CD4-positive, alpha-beta T cell treated with Interleukin-15 for 4 hours (primary cell): Measurements from ENCODE around the gene TSPAN32.

Experiments
- DNase-seq: peaks from one replicate; pipeline ENCODE4 v3.0.0-alpha.2; 2020; ENCODE audit warnings: low spot score

Gene TSPAN32, protein sequence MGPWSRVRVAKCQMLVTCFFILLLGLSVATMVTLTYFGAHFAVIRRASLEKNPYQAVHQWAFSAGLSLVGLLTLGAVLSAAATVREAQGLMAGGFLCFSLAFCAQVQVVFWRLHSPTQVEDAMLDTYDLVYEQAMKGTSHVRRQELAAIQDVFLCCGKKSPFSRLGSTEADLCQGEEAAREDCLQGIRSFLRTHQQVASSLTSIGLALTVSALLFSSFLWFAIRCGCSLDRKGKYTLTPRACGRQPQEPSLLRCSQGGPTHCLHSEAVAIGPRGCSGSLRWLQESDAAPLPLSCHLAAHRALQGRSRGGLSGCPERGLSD

DNA sequence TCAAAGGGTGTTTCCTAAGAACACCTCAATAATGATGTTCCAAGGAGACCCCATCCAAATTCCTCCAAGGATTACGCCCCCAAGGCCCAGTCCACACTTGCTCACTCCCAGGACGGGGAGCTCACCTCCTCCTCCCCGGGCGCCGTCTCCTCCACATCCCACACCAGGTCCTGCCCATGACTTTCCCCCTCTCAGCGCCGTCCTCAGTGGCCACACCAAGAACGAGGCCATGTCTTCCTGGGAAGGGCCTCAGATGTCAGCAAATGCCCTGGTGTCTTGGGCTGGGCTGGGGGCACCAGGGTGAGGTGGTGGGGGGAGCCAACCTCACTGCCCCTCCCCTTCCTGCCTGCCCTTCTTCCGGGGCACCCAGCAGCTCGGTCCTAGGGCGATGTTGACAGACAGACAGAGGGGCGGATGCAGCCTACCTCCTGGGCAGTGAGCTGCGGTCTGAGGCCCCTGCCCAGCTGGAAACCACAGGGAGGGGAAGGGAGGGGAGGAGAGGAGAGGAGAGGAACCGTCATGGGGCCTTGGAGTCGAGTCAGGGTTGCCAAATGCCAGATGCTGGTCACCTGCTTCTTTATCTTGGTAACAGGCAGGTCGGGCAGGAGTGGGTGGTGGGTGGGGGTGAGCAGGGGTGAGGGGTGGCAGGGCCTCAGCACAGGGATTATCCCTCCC, at the start of gene TSPAN32, which contains the start of gene C11orf21:
Gene TSPAN32 (plus strand): TSS at position 383 of the 675 bp plus-strand sequence. CDS start 137 bp downstream, at position 520.
Gene C11orf21 (minus strand): TSS at position 288 of the 675 bp plus-strand sequence. CDS start 110 bp downstream, at position 178.
- peak; percentile 68 for DNase-seq

DNA sequence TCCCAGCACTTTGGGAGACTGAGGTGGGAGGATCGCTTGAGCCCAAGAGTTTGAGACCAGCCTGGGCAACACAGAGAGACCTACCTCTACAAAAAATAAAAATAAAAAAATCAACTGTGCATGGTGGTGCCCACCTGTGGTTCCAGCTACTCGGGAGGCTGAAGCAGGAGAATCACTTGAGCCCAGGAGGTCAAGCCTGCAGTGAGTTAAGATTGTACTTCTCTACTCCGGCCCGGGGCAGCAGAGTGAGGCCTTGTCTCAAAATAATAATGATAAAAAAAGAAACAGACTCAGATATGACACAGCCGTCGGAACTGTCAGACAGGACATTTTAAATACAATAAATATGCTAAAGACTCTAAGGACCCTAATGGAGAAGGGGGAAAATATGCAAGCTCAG, 49.8 kb upstream of the TSPAN32 start:
- DNase-seq, result no peak

DNA sequence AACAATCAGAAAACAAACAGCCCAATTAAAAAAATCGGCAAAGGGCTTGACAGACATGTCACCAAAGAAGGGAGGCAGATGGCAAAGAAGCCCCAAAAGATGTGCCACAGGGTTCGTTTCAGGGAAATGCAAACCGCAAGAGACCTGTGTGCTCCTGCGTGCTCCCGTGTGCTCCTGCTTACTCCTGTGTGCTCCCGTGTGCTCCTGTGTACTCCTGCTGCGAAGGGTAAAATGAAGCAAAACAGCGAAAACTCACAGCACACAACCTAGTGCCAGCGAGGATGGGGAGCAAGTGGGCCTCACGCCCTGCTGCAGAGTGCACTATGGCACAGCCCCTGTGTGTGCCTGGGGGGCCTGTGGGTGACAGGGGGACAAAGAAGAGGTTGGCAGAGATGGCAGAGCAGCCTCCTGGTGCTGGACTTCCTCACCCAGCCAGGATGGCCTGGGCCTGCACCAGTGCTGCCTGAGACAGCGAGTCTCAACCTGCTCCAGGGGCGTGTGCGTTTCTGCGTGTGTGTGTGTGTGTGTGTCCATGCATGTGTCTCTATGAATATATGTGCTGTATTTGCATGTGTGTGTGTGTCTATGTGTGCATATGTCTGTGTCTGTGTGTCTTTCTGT, 45.4 kb upstream of the TSPAN32 start:
- no peak for DNase-seq

DNA sequence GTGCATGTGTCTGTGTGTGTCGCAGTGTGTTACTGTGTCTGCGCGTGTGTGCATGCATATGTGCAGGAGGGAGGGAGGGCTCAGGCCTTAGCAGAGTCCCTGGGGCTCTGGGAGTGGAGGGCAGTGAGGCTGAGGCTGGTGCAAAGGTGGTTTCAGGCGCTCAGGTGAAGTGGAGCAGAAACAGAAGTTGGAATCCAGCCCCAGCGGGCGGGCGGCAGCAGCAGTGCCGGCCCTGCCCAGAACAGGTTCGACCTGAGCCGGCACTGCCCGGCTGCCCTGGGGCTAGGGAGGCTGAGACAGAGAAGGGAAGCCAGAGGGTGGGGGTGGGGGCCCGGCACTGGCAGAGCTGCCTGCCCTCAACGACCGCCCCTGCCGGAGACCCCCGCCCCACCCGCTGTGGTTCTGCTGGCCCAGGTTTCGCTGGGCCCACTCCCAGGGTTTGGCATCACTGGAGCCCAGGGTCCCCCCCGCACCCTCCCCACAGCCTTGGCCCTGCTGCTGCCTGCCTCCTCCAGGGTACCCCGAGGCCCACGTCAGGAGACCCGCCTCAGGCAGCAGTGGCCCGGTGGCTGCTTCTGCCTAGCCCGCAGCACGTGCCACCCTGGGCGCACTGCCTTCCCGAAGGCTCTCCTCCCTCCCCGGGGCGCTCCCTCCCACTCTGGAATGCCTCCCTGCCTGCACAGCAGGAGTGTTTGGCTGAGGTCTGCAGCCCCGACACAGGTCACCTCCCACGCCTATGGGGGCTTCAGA, 44.7 kb upstream of the TSPAN32 start:
- no peak for DNase-seq

DNA sequence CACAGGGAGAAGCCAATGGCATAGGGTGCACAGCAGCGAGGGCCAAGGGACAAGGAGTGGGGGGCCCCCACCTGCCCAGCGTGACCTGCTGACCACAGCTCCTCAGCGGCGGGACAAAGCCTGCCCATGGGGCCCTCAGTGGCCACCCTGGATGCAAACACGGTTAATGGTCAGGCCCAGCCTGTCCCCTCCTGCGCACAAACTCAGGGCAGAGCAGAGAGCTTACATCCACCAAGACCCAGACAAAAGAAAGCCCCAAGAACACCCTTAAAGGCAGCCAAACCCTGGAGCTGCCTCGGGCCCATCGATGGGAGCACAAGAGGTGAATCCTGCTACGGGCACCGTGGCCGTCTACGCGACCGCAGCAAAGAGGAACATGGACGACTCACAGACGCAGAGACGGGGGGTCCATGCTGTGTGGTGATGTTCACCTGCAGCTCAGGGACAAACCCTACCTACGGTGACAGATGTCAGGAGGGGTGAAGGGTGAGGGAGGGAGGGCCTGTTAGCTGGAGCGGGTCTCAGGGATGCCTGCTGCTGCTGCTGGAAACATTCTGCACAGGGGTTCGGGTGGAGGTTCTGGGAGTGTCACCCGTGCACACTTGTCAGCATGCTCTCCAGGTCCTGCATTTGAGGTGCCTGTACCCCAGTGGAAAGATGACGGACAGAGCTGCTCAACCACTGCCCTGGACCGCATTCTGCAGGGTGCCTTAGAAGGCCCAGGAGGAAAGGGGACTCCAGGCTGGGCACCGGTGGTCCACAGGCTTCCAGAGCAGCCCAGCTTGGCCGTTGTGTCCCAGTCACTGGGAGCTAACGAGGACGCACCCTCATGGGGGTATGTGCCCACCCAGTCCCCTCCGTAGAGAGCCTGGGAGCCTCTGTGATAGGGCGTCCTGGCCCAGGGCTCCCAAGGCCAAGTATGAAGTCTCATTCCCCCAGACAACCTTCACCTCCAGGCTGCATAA, 43.0 kb upstream of the TSPAN32 start:
- no peak for DNase-seq

DNA sequence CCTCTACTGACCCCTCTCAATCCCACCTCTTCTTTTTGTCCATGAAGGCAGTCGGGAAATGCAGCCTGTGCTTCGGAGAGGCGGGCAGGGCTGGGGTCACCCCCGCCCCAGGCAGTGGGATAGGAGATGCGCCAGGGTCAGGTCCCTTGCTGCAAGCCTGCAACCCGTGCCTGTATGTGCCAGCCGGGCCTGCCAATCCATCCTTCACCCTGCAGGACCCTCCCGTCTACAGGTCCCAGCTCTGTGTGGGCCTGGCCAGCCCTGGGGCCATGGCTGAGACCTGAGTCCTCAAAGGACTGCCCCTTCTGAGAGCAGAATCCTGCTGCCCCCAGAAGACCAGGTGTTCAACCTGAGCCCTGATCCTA, 42.4 kb upstream of the TSPAN32 start:
- no peak for DNase-seq

DNA sequence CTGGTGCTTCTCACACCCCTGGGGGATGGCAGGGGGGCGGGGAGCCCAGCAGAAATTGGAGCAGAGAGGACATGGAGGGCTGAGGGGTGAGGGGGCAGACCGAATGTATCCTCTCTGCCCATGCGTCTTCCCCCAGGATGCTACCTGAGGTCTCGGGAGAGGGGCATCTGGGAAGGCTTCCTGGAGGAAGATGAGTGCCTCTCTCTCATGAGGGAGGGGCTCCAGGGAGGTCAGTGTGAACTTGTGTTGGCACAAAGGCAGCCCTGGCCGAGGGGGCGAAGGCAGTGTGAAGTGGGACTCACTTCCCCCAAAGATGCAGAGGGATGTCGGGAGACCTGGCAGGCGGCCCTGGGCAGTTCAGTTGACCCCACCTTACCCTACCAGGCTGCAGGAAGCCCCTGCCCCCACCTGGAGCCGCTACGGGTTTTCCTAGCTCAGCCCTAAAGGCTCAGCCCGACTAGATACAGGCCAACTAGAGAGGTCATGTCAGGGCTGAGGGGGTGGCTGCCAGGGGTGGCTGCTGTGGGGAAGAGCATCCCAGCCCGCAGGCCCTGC, 41.8 kb upstream of the TSPAN32 start:
- DNase-seq, result no peak

DNA sequence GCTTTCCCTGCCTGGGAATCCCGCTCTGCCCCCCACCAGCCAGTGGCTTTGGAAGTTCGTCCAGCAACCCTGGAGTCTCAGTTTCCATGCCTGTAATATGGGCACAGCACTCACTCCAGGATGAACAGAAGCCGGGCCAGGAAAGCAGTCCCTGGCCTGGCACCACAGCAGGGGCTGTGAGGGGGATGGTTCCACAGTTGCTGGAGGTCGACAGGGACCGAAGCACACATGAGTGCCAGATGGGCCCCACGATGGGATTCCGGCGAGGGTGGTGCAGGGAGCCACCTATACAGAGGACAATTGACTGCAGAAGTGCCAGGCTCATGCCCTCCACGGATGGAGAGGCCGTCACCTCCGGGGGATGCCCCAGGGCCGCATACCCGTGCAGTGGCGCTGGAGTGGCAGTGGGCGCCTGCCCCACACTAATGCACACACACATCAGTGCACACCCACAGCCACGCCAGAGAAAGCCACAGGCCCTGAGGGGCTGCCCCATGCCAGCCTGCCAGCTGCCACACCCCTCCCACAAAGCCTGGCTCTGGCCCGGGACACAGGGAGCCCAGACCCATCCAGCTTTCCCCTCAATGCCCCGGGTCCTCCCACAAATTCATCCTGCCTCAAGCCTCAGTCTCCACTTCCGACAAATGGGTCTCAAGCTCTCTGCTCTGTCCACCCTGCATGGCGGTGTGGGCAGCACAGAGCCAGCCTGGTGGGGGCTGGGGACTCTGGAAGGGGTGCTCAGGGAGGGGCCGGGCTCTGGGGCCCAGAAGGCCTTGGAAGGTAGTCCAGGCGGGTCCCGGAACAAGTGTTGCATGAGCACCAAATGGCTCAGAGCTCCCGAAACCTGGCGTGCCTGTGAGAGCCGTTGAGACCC, 41.1 kb upstream of the TSPAN32 start:
- no peak for DNase-seq

DNA sequence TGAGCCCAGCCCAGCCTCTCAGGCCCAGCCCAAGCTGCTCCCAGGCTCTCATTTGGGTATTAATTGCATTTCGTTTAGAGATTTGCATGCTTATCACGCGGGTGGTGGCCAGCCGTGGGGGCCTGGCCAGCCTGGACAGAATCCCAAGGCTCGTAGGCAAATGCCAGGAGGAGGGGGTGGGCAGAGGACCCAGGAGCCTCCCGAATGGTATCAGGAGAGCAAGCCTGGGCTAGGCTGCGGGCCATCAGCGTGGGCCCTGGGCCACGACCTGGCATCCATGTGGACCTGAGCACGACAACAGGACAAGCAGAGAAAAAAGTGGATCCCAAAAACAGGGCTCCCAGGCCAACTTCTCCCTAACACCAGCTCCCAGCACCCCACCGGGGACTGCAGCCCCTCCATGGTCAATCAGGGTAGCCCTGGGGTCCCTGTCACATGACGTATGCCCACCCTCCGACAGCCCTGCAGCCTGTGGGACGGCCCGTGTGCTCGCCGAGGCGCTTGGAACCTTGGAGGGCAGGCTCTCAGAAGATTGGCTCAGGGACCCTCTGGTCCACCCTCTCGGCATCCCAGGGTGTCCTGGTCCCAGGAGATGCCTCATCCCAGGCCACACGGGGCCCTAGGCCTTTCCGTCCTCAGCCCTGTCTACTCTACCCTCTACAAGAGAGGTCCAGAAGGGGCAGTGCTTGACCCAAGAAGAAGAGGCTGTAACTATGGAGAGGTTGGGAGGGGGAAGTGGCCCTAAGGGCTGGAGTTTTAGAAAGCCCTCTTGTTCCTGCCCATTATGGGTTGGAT, 40.2 kb upstream of the TSPAN32 start:
- DNase-seq, result no peak

DNA sequence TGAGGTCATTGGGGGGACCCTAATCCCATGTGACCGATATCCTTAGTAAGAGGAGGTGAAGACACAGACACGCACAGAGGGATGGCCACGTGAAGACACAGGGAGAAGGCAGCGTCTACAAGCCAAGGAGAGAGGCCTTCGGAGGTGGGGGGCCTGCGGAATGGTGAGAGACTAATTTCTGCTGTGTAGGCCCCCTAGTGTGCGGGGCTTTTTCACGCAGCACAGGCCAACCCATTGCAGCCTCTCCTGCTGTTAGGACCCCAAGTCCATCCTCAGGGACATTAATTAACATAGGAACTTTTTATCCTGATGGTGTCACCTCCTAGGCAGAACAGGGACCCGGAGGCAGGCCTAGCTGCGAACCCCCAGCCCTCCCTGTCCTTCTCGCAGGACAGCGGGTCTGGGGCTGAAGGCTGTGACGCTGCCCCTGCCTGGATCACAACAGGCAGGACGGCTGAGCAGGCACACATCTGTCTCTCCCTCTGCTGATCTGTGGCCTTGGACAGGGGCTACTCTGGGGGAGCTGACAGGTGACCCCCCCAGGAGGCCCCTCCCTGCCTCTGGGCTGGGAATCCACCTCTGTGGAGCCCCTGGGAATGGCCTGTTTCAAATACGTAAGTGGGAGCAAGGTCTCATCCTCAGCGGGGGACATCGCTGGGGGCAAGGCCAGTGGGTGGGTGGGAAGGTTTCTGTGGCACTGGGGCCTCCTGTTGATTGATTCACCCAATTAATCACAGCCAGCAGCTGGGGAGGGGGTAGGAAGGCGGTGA, 39.3 kb upstream of the TSPAN32 start:
- DNase-seq, result no peak

DNA sequence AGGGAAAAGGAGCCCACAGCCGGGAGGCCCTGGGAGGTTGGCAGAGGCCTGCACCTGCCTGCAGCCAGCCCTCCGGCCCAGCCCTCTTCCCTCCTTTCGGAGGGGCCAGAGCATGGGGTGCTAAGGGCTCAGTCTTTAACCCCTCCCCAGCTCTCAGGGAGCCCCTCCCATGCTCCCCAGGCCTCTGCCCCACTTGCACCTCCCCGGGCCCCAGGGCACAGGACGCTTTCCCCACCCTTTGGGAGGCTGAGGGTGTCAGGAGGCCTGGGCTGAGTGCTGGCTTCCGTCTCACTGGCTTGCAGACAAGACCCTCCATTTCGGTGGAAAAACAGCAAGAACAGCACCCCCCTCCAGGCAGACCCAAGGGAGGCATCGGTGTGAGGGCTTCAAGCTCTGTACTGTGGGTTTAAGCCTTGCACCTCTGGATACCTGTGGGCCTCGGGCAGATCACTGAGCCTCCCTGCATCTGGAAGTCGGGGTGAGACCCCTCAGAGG, 38.7 kb upstream of the TSPAN32 start:
- no peak for DNase-seq

DNA sequence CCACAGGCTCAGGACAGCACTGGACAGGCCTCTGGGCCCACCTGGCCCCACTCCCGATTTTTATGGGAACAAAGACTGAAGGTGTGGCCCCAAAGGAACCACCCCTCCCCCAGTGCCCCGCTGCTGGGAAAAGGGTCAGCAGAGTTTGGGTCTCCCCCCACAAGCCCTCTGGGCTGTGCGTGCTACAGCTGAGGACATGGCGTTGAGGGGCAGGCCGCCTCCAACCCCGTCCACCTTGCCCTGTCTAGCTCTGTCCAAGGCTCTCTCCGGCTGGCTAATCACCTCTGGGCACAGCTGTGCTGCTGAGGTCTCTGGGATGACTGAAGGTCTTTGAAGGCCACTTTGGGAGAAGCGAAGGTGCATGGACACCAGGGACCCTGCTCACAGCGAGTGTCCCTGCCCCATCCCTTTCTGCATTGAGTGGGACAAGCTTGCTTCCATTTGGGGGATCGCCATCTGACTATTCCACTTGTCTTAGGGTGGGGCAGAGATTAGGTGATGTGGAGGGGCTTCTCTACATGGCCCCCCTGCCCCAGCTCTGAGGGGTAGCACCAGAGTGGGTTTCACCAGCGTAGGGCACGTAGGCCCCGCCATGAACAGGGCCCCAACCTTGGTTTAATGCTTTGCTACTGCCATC, 38.0 kb upstream of the TSPAN32 start:
- no peak for DNase-seq

DNA sequence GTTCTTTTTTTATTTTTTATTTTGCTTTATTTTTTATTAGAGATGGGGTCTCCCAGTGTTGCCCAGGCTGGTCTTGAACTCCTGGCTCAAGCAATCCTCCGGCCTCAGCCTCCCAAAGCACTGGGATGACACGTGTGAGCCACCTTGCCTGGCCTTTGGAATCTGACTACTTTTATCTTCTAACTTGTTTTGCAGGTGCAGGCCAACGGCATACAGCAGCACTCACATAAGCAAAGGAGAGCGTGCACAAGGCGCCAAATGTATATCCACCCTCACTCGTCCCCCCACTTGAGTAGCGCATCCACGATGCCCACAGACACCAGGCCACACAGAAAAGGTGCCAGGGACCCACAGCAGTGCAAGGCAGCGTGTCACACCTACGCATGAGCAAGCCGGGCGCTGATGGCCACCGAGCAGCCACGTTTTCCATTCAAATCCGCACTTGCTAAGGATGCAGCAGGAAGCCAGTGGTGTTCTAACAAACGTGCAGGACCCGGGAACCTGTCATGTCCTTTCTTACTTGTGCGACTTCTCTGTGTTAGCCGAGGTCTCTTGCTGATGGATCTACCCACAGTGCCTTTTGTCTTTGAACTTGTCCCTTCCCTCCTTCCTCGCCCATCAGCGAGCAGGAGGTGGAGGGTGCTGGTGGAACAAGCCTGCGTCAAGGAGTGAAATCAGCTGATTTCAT, 37.3 kb upstream of the TSPAN32 start:
- no peak for DNase-seq

DNA sequence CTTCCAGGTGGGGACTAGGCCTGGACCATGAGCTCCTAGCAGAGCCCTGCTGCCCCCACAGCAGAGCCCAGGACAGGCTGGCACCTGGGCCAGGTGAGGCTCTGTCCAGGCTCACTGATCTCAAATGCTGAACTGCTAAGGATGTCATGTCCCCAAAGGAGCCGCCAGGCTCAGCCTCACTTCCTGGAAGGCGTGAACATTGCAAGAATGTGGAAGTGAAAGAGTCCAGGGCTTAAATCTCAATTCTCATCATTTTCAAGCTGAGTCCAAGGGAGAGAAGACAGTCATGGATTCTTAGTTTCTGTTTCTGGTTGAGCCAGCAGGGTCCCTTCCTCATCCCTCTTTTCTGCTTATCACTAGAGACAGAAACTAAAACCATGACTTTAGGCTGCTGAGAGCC, 36.4 kb upstream of the TSPAN32 start:
- peak; percentile 11 for DNase-seq

DNA sequence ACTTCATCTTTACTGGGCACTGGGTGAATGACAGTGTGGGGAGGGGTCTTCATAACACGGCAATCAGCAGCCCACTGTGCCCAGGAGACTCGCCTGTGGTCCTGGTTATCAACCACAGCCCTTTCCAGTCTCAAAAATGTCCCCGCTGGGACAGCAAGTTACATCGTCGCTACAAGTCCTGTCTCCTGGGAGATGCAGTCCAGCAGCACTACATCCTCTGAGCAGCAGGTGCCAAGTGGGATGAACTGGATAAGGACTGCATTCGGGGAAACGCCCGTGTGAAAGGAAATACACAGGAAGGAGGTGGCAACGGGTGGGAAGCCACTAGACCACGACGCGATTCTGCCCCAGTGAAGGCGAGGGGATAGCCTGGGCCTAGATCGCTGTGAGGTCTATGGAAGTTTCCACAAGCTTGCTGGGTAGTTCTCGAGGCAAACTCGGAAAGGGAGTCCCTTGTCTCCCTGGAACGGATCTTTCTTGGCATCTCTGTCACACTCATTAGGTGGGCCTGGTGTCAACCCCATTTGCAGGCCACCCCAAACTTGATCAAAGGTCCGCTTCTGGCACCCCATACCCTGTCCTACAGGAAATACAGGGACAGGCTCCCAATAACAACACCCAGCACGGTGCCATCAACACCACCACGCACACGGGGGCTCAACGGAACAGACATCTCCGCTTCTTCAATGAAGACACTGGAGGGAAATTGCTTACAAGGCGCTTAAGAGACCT, 35.8 kb upstream of the TSPAN32 start:
- no peak for DNase-seq

DNA sequence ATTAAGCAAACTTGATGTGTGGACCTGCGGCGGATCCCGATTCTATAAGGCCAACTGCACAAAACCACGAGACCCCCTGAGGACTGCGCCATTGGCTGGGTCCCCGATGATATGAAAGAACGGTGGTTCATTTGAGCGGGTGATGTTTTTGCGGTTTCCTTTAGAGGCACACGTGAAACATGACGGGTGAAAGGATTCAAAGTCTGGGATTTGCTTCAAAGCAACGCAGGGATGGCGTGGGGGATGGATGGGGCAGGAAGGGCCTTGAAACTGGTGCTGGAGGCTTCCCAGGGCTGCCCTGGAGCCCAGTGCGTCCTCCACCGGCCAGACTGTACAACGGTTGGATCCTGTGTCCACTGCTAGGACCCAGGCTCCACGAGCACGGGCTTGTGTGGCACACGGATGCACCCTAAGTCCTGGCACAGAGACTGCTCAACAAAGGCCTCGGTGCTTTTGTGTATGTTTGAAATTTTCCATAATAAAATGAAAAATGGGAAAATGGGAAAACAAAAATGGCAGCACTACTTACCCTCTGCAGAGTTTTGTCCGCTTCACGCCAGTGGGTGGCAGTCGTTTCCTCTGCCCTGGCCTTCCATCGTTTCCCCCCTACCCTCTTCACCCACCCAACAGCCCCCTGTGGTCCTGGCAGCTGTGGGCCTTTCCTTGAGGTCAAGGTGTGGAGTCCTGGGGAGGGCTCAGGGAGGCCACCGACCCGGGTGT, 35.1 kb upstream of the TSPAN32 start:
- DNase-seq, result no peak
